HG03439 (cell line): ENCODE measurements around the gene KATNB1.
"Not testable (repeated sequence)": the region's sequence is repeated elsewhere in the genome, so short reads cannot be mapped to it uniquely, and the experiment has no call there.

Source experiments
- ATAC-seq: cut with Tn5 transposase; IDR thresholded peaks from one replicate; pipeline ENCODE4 v1.9.1; 2021; ENCODE audit warnings: mild to moderate bottlenecking, moderate library complexity; ENCODE audit not compliant: unreplicated experiment

Gene KATNB1

GRCh38 chr16:57700781-57701551 is 34.6 kb upstream of the KATNB1 start:
- ATAC-seq, result no peak

GRCh38 chr16:57701759-57702371 is 33.7 kb upstream of the KATNB1 start:
- no peak for ATAC-seq

GRCh38 chr16:57703416-57704010 is 32.1 kb upstream of the KATNB1 start:
- ATAC-seq, result no peak

GRCh38 chr16:57704011-57704904 is 31.3 kb upstream of the KATNB1 start:
- ATAC-seq, result no peak

GRCh38 chr16:57704905-57705852 is 30.4 kb upstream of the KATNB1 start:
- ATAC-seq, result no peak

GRCh38 chr16:57706717-57707116 is 28.9 kb upstream of the KATNB1 start:
- no peak for ATAC-seq

GRCh38 chr16:57707331-57707730 is 28.2 kb upstream of the KATNB1 start:
- no peak for ATAC-seq

GRCh38 chr16:57708168-57708567 is 27.4 kb upstream of the KATNB1 start:
- ATAC-seq, result no peak

GRCh38 chr16:57709663-57710062 is 25.9 kb upstream of the KATNB1 start:
- no peak for ATAC-seq

GRCh38 chr16:57711346-57711745 is 24.2 kb upstream of the KATNB1 start:
- no peak for ATAC-seq

- ATAC-seq, result no peak
Measured at GRCh38 chr16:57711993-57712392, 23.6 kb upstream of the KATNB1 start.

GRCh38 chr16:57712569-57712968 is 23.0 kb upstream of the KATNB1 start:
- ATAC-seq, result not testable (repeated sequence)

- ATAC-seq, result no peak
Measured at GRCh38 chr16:57713596-57713995, 22.0 kb upstream of the KATNB1 start.

GRCh38 chr16:57714047-57714446 is 21.5 kb upstream of the KATNB1 start:
- ATAC-seq, result no peak

GRCh38 chr16:57720142-57720575 is 15.4 kb upstream of the KATNB1 start:
- ATAC-seq, result no peak

GRCh38 chr16:57721356-57722209 is 14.0 kb upstream of the KATNB1 start:
- ATAC-seq, result no peak

- no peak for ATAC-seq
Measured at GRCh38 chr16:57722210-57722499, 13.4 kb upstream of the KATNB1 start.

GRCh38 chr16:57722651-57723050 is 12.9 kb upstream of the KATNB1 start:
- ATAC-seq, result no peak

- ATAC-seq, result no peak
Measured at GRCh38 chr16:57723170-57723569, 12.4 kb upstream of the KATNB1 start.
